GM12874 (cell line): Measurements from ENCODE around the gene CLEC2L.

Experiments used
- CTCF ChIP-seq: IDR thresholded peaks from 2 replicates; pipeline ENCODE4 v1.5.1; 2011; ENCODE audit warnings: low read depth, mild to moderate bottlenecking, control low read depth, low read length, moderate library complexity; ENCODE audit not compliant: insufficient read depth

The CLEC2L gene

GRCh38 chr7:139523199-139523941 is at the start of gene CLEC2L:
Gene CLEC2L, plus strand, starts transcription at chr7:139523685. Its CDS starts 243 bp downstream, at chr7:139523928.
- no peak for TF ChIP-seq CTCF

GRCh38 chr7:139476139-139476538 is 47.3 kb upstream of the CLEC2L start:
- no peak for TF ChIP-seq CTCF

- no peak for TF ChIP-seq CTCF
Observed at GRCh38 chr7:139476891-139477290, 46.6 kb upstream of the CLEC2L start.

- TF ChIP-seq CTCF: no peak
Observed at GRCh38 chr7:139479620-139480019, 43.9 kb upstream of the CLEC2L start.

GRCh38 chr7:139481364-139481763 is 42.1 kb upstream of the CLEC2L start:
- TF ChIP-seq CTCF: no peak

- no peak for TF ChIP-seq CTCF
Observed at GRCh38 chr7:139482122-139482521, 41.4 kb upstream of the CLEC2L start.

GRCh38 chr7:139482662-139483466 is 40.6 kb upstream of the CLEC2L start:
- no peak for TF ChIP-seq CTCF
